H1 (cell line): ENCODE results near the gene MGAT5. TPM values are rescaled to one million over a fixed set of nuclear protein-coding genes. Genes with fewer than 3 reads are reported as not detected.

Experiments used
- CTCF ChIA-PET: fragments of 300-600 bp; sonication (Branson Sonifier 250); formaldehyde crosslinking; loops from one replicate; lab custom pipeline; 2021; ENCODE audit not compliant: partially characterized antibody; lab: Charles Lee
- POLR2A ChIA-PET: fragments of 300-600 bp; sonication (Branson Sonifier 250); formaldehyde crosslinking; loops from one replicate; lab custom pipeline; 2021; ENCODE audit warnings: inconsistent platforms; ENCODE audit not compliant: partially characterized antibody; lab: Charles Lee
- DNase-seq, 2 experiments: peaks; one replicate each; pipeline versions ENCODE4 v3.0.0 to v3.0.0-alpha.2; 2010 to 2022; ENCODE audit warnings: low spot score in 2 of 2, low read depth in 1 of 2, mixed read lengths in 1 of 2
- FAIRE-seq: peaks from 2 replicates; lab custom pipeline; 2011; peaks lifted over from hg19 to GRCh38; lab: Jason Lieb, UNC
- H2AFZ ChIP-seq: 2 replicates; pipeline ENCODE4 v1.8.1; 2012; ENCODE audit warnings: low read length, inconsistent platforms
- H2AK5ac ChIP-seq: 2 replicates; pipeline ENCODE4 v1.6.1; 2013; ENCODE audit warnings: low read depth, low read length
- H2BK120ac ChIP-seq: replicated peaks from 2 replicates; pipeline ENCODE3; 2013; ENCODE audit warnings: low read depth, low read length, inconsistent platforms
- H2BK12ac ChIP-seq: 2 replicates; pipeline ENCODE4 v1.6.1; 2013; ENCODE audit warnings: low read depth, low read length
- H2BK15ac ChIP-seq: 2 replicates; pipeline ENCODE4 v1.6.1; 2013; ENCODE audit warnings: low read length
- H2BK20ac ChIP-seq: 2 replicates; pipeline ENCODE4 v1.6.1; 2013; ENCODE audit warnings: low read length
- H2BK5ac ChIP-seq: 2 replicates; pipeline ENCODE4 v1.6.1; 2013; ENCODE audit warnings: low read depth, low read length
- H3K14ac ChIP-seq: 2 replicates; pipeline ENCODE4 v1.6.1; 2013; ENCODE audit warnings: inconsistent platforms; ENCODE audit not compliant: insufficient read length
- H3K18ac ChIP-seq: 2 replicates; pipeline ENCODE4 v1.6.1; 2013; ENCODE audit warnings: low read length; ENCODE audit errors: extremely low read depth
- H3K23ac ChIP-seq: 2 replicates; pipeline ENCODE4 v1.6.1; 2013; ENCODE audit warnings: inconsistent platforms; ENCODE audit not compliant: insufficient read length
- H3K23me2 ChIP-seq: 2 replicates; pipeline ENCODE4 v1.6.1; 2013; ENCODE audit warnings: low read depth, low read length
- H3K27ac ChIP-seq: 2 replicates; pipeline ENCODE4 v1.6.1; 2011; ENCODE audit warnings: low read depth, low read length, inconsistent platforms
- H3K27me3 ChIP-seq, 4 experiments: replicated peaks in 1 of 4; 1 replicate in 1 of 4; 2 replicates in 3 of 4; pipeline versions ENCODE4 v1.6.1 to v1.8.1; 2011 to 2013; ENCODE audit warnings: low read length in 3 of 4, mild to moderate bottlenecking in 3 of 4, inconsistent platforms in 2 of 4, mixed read lengths in 2 of 4, moderate library complexity in 1 of 4; ENCODE audit not compliant: control insufficient read depth in 3 of 4, insufficient read depth in 3 of 4; ENCODE audit errors: extremely low read depth in 1 of 4
- H3K36me3 ChIP-seq, 4 experiments: 2 replicates each; pipeline versions ENCODE4 v1.6.1 to v1.8.1; 2011 to 2013; ENCODE audit warnings: mild to moderate bottlenecking in 4 of 4, low read length in 3 of 4, moderate library complexity in 2 of 4, control low read depth in 1 of 4, inconsistent platforms in 1 of 4; ENCODE audit not compliant: insufficient read depth in 4 of 4, control insufficient read depth in 2 of 4
- H3K4ac ChIP-seq: replicated peaks from 2 replicates; pipeline ENCODE3; 2013; ENCODE audit warnings: low read length, low read depth, mixed read lengths, inconsistent platforms; ENCODE audit not compliant: insufficient read length
- H3K4me1 ChIP-seq, 4 experiments: replicated peaks in 1 of 4; 1 replicate in 1 of 4; 2 replicates in 3 of 4; pipeline versions ENCODE4 v1.6.1 to v1.8.1; 2011 to 2013; ENCODE audit warnings: low read length in 3 of 4, inconsistent platforms in 2 of 4, mixed read lengths in 1 of 4; ENCODE audit not compliant: insufficient read depth in 4 of 4, control insufficient read depth in 3 of 4
- H3K4me2 ChIP-seq, 2 experiments: 2 replicates each; pipeline versions ENCODE4 v1.6.1 to v1.8.1; 2011 to 2013; ENCODE audit warnings: low read depth in 2 of 2, low read length in 2 of 2, control low read depth in 1 of 2, inconsistent platforms in 1 of 2, mild to moderate bottlenecking in 1 of 2; ENCODE audit not compliant: insufficient read depth in 1 of 2
- H3K4me3 ChIP-seq, 4 experiments: fragments of 200-600, 300-600 bp in 1 of 4; sonication (generic), shearing (Covaris generic), sonication (Bioruptor Twin) in 1 of 4; 2 replicates each; pipeline versions ENCODE4 v1.5.1 to v1.8.1; 2011 to 2016; ENCODE audit warnings: low read length in 4 of 4, low read depth in 3 of 4, control low read depth in 2 of 4, inconsistent platforms in 2 of 4, mild to moderate bottlenecking in 2 of 4, mixed read lengths in 1 of 4, moderate library complexity in 1 of 4; ENCODE audit not compliant: insufficient read depth in 2 of 4; ENCODE audit errors: extremely low read depth in 1 of 4
- H3K56ac ChIP-seq: replicated peaks from 2 replicates; pipeline ENCODE3; 2013; ENCODE audit warnings: low read depth, mild to moderate bottlenecking, mixed read lengths, low read length, inconsistent platforms; ENCODE audit not compliant: insufficient read length
- H3K79me1 ChIP-seq: 2 replicates; pipeline ENCODE4 v1.6.1; 2013; ENCODE audit warnings: low read depth, low read length, control low read depth
- H3K79me2 ChIP-seq, 2 experiments: 2 replicates each; pipeline versions ENCODE4 v1.6.1 to v1.8.1; 2012 to 2013; ENCODE audit warnings: low read length in 2 of 2, mild to moderate bottlenecking in 2 of 2, inconsistent platforms in 1 of 2; ENCODE audit not compliant: insufficient read depth in 2 of 2, control insufficient read depth in 1 of 2
- H3K9ac ChIP-seq, 4 experiments: replicated peaks in 1 of 4; 1 replicate in 1 of 4; 2 replicates in 3 of 4; pipeline versions ENCODE4 v1.6.1 to v1.8.1; 2011 to 2013; ENCODE audit warnings: low read depth in 3 of 4, low read length in 3 of 4, control low read depth in 2 of 4, mild to moderate bottlenecking in 2 of 4, moderate library complexity in 2 of 4, inconsistent platforms in 1 of 4; ENCODE audit errors: extremely low read depth in 1 of 4
- H3K9me3 ChIP-seq, 2 experiments: 2 replicates each; pipeline versions ENCODE4 v1.6.1 to v1.8.1; 2012 to 2013; ENCODE audit warnings: mild to moderate bottlenecking in 2 of 2, moderate library complexity in 2 of 2, control low read depth in 1 of 2, inconsistent platforms in 1 of 2, low read depth in 1 of 2, low read length in 1 of 2, mixed read lengths in 1 of 2; ENCODE audit not compliant: insufficient read depth in 2 of 2
- H4K20me1 ChIP-seq, 2 experiments: replicated peaks in 1 of 2; 2 replicates each; pipeline versions ENCODE3 to v1.8.1; 2011 to 2013; ENCODE audit warnings: inconsistent platforms in 2 of 2, low read length in 2 of 2, mild to moderate bottlenecking in 1 of 2; ENCODE audit not compliant: insufficient read depth in 2 of 2, control insufficient read depth in 1 of 2
- H4K5ac ChIP-seq: 2 replicates; pipeline ENCODE4 v1.6.1; 2013; ENCODE audit warnings: low read length, low read depth, mixed read lengths, inconsistent platforms; ENCODE audit not compliant: insufficient read length
- H4K8ac ChIP-seq: 2 replicates; pipeline ENCODE4 v1.8.0; 2013; ENCODE audit warnings: mild to moderate bottlenecking, moderate library complexity, low read length, inconsistent platforms; ENCODE audit not compliant: insufficient read depth; ENCODE audit errors: extremely low read depth
- H4K91ac ChIP-seq: replicated peaks from 2 replicates; pipeline ENCODE3; 2013; ENCODE audit warnings: low read length, mixed read lengths, inconsistent platforms; ENCODE audit not compliant: insufficient read length
- BCL11A ChIP-seq, 2 experiments: IDR thresholded peaks; one replicate each; pipeline ENCODE4 v1.6.1; 2011; ENCODE audit warnings: low read depth in 2 of 2, low read length in 2 of 2, mild to moderate bottlenecking in 2 of 2
- CBX5 ChIP-seq: fragments of 300-800, 300-1000 bp; sonication (generic); IDR thresholded peaks from 2 replicates; pipeline ENCODE4 v1.7.1; 2016; ENCODE audit warnings: antibody characterized with exemption, low read length, low read depth
- WGBS, 2 experiments: shearing (Covaris generic) in 1 of 2; methylation state at CpG; one replicate each; pipeline versions ENCODE4 v1.1.6 to v1.1.7; 2013 to 2015; ENCODE audit warnings: low lambda C conversion rate in 2 of 2, mixed read lengths in 2 of 2, inconsistent platforms in 1 of 2, low coverage in 1 of 2, missing lambda C conversion rate in 1 of 2; ENCODE audit not compliant: insufficient replicate concordance in 2 of 2, insufficient coverage in 1 of 2, insufficient read length in 1 of 2; ENCODE audit errors: extremely low coverage in 1 of 2, missing lambda C conversion rate in 1 of 2; 5-methylcytosine and 5-hydroxymethylcytosine counted together
- polyA plus RNA-seq, 7 experiments: library from polyadenylated mRNA; depleted of rRNA in 3 of 7; stranded (reverse) in 5 of 7; unstranded in 2 of 7; fragments of >200 nt in 5 of 7; fragments of 200-250 nt in 2 of 7; gene quantifications; 1 replicate in 5 of 7; 2 replicates in 1 of 7; 4 replicates in 1 of 7; pipeline versions ENCODE4 v1.2.1 to v1.2.3, GENCODE V29; 2011 to 2013; ENCODE audit warnings: missing spikeins in 2 of 7, mixed read lengths in 2 of 7
- total RNA-seq: library from RNA; stranded (reverse); fragmentation: NEBNext Ultra II Directional; extraction: Animal tissue kit (Norgen Biotek cat#: 25700); gene quantifications from 2 replicates; pipeline ENCODE4 v1.2.1, GENCODE V29; 2021

The MGAT5 gene
- total and polyA plus RNA-seq, 2 of the 8 experiments (the other 6 are each of a cell fraction or from before 2014, with no cell fraction given), result 11.2 to 49.2 TPM

DNA sequence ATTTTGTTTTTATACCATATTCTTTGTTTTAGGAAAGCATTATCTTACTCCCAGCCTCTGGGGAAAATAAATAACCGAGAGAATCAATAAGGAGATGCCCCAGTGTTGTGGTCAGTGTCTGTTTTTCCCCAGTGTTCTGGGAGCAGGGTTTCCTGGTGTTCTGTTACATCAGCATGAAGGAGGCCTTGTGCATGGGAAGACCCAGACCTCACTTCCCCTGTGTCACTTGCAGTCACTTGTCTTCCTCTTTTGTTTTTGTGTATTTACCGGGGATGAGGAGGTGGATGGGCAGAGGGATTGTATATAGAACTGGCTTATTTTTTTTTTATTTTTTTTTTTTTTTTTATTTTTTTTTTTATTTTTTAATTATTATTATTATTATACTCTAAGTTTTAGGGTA is 45.0 kb upstream of the MGAT5 start:
- Histone ChIP-seq H4K8ac (no peak overlapping the region), H3K4me2 (no peak overlapping the region), H2BK15ac (no peak overlapping the region), H4K5ac (no peak overlapping the region), H3K27me3 (no peaks in the 10 kb centered on the region), H2BK5ac (no peak overlapping the region), H2BK20ac (no peak overlapping the region), H3K4ac (no peak overlapping the region), H3K79me2 (peaks cover 0 to 50% of the 10 kb centered on the region in 2 experiments; a peak in 3 of 4 replicates), H4K20me1 (peaks cover 3 to 19% of the 10 kb centered on the region in 2 experiments), H3K36me3 (no peaks in the 10 kb centered on the region), H3K9ac (no peak overlapping the region), H3K4me3 (no peak overlapping the region), H3K4me1 (peaks cover 13 to 37% (median 24%) of the 10 kb centered on the region in 4 experiments), H3K27ac (no peak overlapping the region), H3K9me3 (no peaks in the 10 kb centered on the region), H2BK120ac (no peak overlapping the region), H3K14ac (no peak overlapping the region), H2AK5ac (no peak overlapping the region), H3K56ac (no peak overlapping the region), H3K23me2 (no peaks in the 10 kb centered on the region), H2BK12ac (no peak overlapping the region), H3K79me1 (peaks cover 3% of the 10 kb centered on the region; the same call in 1 of the 2 replicates), H3K18ac (no peak overlapping the region), H3K23ac (no peak overlapping the region), H2AFZ (no peak overlapping the region), H4K91ac (no peak overlapping the region)
- POLR2A ChIA-PET, result interaction anchor here (1.5 kb wide), 1 partner anchor 20 kb away, joined by 3 read pairs; no protein-coding TSS in a partner anchor
- FAIRE-seq (no peak), DNase-seq (no peak)
- TF ChIP-seq CBX5, result no peak
- TF ChIP-seq BCL11A (IDR thresholded peaks at IDR 0.05; ENCODE audit: low read depth in 2 of 2, low read length in 2 of 2), result no peak
- CTCF ChIA-PET, result interaction anchor here (1.0 to 12.8 kb wide), 10 partner anchors 8 to 242 kb away, joined by 3 to 240 read pairs (median 9); no protein-coding TSS in a partner anchor
- 94% methylated on average over 2 of the region's 2 CpGs; no CpG with 5 or more reads in 1 of the 2 experiments for WGBS, 2 experiments
